HEK293T (cell line): ENCODE measurements around the gene CDH12.
"Not testable (repeated sequence)": the region's sequence is repeated elsewhere in the genome, so short reads cannot be mapped to it uniquely, and the experiment has no call there.

Experiments
- ARNT ChIP-seq: fragments of 450-650 bp; IDR thresholded peaks from 2 replicates; pipeline ENCODE4 v1.6.1; 2017; ENCODE audit warnings: mild to moderate bottlenecking
- BHLHE40 ChIP-seq: fragments of 450-650 bp; IDR thresholded peaks from 2 replicates; pipeline ENCODE4 v1.6.1; 2016; ENCODE audit warnings: mild to moderate bottlenecking, moderate library complexity, borderline replicate concordance
- TARDBP ChIP-seq: fragments of 450-650 bp; IDR thresholded peaks from 2 replicates; pipeline ENCODE4 v1.6.1; 2016

DNA sequence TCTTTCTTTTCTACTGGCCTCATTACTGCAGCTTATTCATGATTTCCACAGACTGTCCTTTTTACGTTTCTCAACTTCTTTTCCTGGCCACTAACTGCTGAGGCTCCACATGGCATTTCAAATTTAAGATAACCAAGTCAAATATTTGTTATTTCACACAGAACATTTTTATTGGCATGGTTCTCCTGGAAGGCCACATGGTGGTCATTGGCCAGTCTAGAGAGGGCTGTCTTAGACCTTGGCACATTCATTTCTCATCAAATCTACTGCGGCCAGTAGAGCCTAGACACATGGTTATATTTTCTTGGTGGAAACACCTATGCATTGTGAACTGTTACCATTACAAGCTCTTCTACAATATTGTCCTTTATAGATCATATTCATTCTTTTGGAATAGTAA is 644.7 kb downstream of the CDH12 start:
- not testable (repeated sequence) for TF ChIP-seq BHLHE40, TARDBP, ARNT
